Small intestine (tissue), 7 donors: ENCODE data around the gene CFAP300. TPM values are rescaled to one million over a fixed set of nuclear protein-coding genes. Genes with fewer than 3 reads are reported as not detected.

Experiments
- DNase-seq, 2 donors: peaks; one replicate each; pipeline versions ENCODE4 v3.0.0 to v3.0.0-alpha.2; 2013
- FAIRE-seq: peaks from 2 replicates; lab custom pipeline; 2012; peaks lifted over from hg19 to GRCh38; lab: Jason Lieb, UNC
- H3K27ac ChIP-seq, 3 donors: one replicate each; pipeline ENCODE4 v1.5.1; 2013; ENCODE audit warnings: low read length in 2 of 3, mild to moderate bottlenecking in 2 of 3, control low read depth in 1 of 3, inconsistent platforms in 1 of 3, low read depth in 1 of 3, moderate library complexity in 1 of 3
- H3K27me3 ChIP-seq, 3 donors: one replicate each; pipeline ENCODE4 v1.6.1; 2013; ENCODE audit warnings: low read length in 3 of 3, inconsistent platforms in 1 of 3; ENCODE audit not compliant: control insufficient read depth in 3 of 3, insufficient read depth in 3 of 3
- H3K36me3 ChIP-seq, 3 donors: one replicate each; pipeline ENCODE4 v1.6.1; 2013; ENCODE audit warnings: low read length in 3 of 3, inconsistent platforms in 1 of 3, low read depth in 1 of 3, mild to moderate bottlenecking in 1 of 3, moderate library complexity in 1 of 3; ENCODE audit not compliant: control insufficient read depth in 3 of 3, insufficient read depth in 2 of 3
- H3K4me1 ChIP-seq, 3 donors: one replicate each; pipeline ENCODE4 v1.6.1; 2013; ENCODE audit warnings: low read length in 2 of 3, inconsistent platforms in 1 of 3, low read depth in 1 of 3, mild to moderate bottlenecking in 1 of 3, moderate library complexity in 1 of 3; ENCODE audit not compliant: control insufficient read depth in 3 of 3, insufficient read depth in 2 of 3
- H3K4me3 ChIP-seq, 3 donors: one replicate each; pipeline ENCODE4 v1.5.1; 2013; ENCODE audit warnings: low read length in 3 of 3, control low read depth in 1 of 3, inconsistent platforms in 1 of 3, low read depth in 1 of 3, mild to moderate bottlenecking in 1 of 3, moderate library complexity in 1 of 3
- H3K9me3 ChIP-seq, 2 donors: one replicate each; pipeline ENCODE4 v1.6.1; 2013; ENCODE audit warnings: low read depth in 1 of 2, low read length in 1 of 2; ENCODE audit not compliant: control insufficient read depth in 2 of 2, insufficient read depth in 1 of 2
- WGBS, 3 donors: extraction: QIAGEN DNeasy Blood & Tissue Kit; methylation state at CpG; one replicate each; pipeline ENCODE4 v1.1.7; 2013; 5-methylcytosine and 5-hydroxymethylcytosine counted together
- polyA plus RNA-seq, 4 donors: library from polyadenylated mRNA; stranded (reverse) in 3 of 4; unstranded in 1 of 4; fragments of 200-250 nt in 3 of 4; fragments of 120-200 nt in 1 of 4; gene quantifications; one replicate each; pipeline versions ENCODE4 v1.2.1 to v1.2.3, GENCODE V29; 2013
- donor health status: healthy with polysubstance abuse.
- donor health status: control.
- donor health status: control.
- donor health status: Bipolar disorder and iron deficiency.
- donor health status: healthy.

CFAP300 gene
- polyA plus RNA-seq, 4 donors: 0.63 to 2.5 (median 1.3) TPM; not detected in 1

- no peaks in the 10 kb centered on the region for H3K4me1 ChIP-seq
- no peak overlapping the region for H3K27ac ChIP-seq
- DNase-seq (no peak), FAIRE-seq (no peak)
- no peak overlapping the region for H3K4me3 ChIP-seq
- no peaks in the 10 kb centered on the region for H3K27me3 ChIP-seq
- 32 to 40% (median 37%) methylated on average over 2 of the region's 2 CpGs for WGBS, 3 donors
- no peaks in the 10 kb centered on the region for H3K36me3 ChIP-seq
- H3K9me3 ChIP-seq: no peaks in the 10 kb centered on the region
Measured at GRCh38 chr11:102061276-102061675, 14.0 kb downstream of the CFAP300 start.

GRCh38 chr11:102062106-102062505 is 14.9 kb downstream of the CFAP300 start:
- Histone ChIP-seq H3K4me1 (no peaks in the 10 kb centered on the region), H3K27ac (no peak overlapping the region), H3K9me3 (no peaks in the 10 kb centered on the region), H3K4me3 (no peak overlapping the region), H3K36me3 (no peaks in the 10 kb centered on the region), H3K27me3 (no peaks in the 10 kb centered on the region)
- FAIRE-seq (no peak), DNase-seq (no peak)
- WGBS, 3 donors: 89 to 93% (median 92%) methylated on average over 2 of the region's 2 CpGs

- no peak for DNase-seq
- Histone ChIP-seq H3K27me3 (no peaks in the 10 kb centered on the region), H3K9me3 (no peaks in the 10 kb centered on the region), H3K4me1 (no peaks in the 10 kb centered on the region), H3K27ac (no peak overlapping the region), H3K36me3 (no peaks in the 10 kb centered on the region), H3K4me3 (no peak overlapping the region)
- 82 to 93% (median 88%) methylated on average over 2 of the region's 2 CpGs for WGBS, 3 donors
- FAIRE-seq: no peak
Measured at GRCh38 chr11:102064316-102064715, 17.1 kb downstream of the CFAP300 start.

GRCh38 chr11:102070766-102071165 is 23.5 kb downstream of the CFAP300 start:
- peaks cover 4 to 22% of the 10 kb centered on the region in 2 donors for H3K9me3 ChIP-seq
- H3K4me3 ChIP-seq: no peak overlapping the region
- DNase-seq (no peak), FAIRE-seq (no peak)
- no peaks in the 10 kb centered on the region for H3K4me1 ChIP-seq
- WGBS, 3 donors: 0 to 52% (median 8%) methylated on average over 1 of the region's 1 CpG
- no peaks in the 10 kb centered on the region for H3K36me3 ChIP-seq
- H3K27ac ChIP-seq: no peak overlapping the region
- H3K27me3 ChIP-seq: no peaks in the 10 kb centered on the region

GRCh38 chr11:102071497-102072472 is 24.5 kb downstream of the CFAP300 start:
- Histone ChIP-seq H3K4me3 (no peak overlapping the region), H3K4me1 (no peaks in the 10 kb centered on the region), H3K36me3 (no peaks in the 10 kb centered on the region), H3K27ac (no peak overlapping the region), H3K27me3 (no peaks in the 10 kb centered on the region), H3K9me3 (peaks cover 4 to 22% of the 10 kb centered on the region in 2 donors)
- DNase-seq (no peak), FAIRE-seq (no peak)
- WGBS, 3 donors: 81 to 89% (median 88%) methylated on average over 1 of the region's 1 CpG

- DNase-seq: no peak
- no peak for FAIRE-seq
Measured at GRCh38 chr11:102073253-102073652, 26.0 kb downstream of the CFAP300 start.

GRCh38 chr11:102079625-102080024 is 32.4 kb downstream of the CFAP300 start:
- no peak for FAIRE-seq
- no peak overlapping the region for H3K4me3 ChIP-seq

More at GRCh38 chr11:102073253-102073652, 26.0 kb downstream of the CFAP300 start:
- Histone ChIP-seq H3K36me3 (no peaks in the 10 kb centered on the region), H3K27ac (no peak overlapping the region), H3K27me3 (no peaks in the 10 kb centered on the region), H3K4me1 (no peaks in the 10 kb centered on the region), H3K4me3 (no peak overlapping the region), H3K9me3 (peaks cover 4 to 22% of the 10 kb centered on the region in 2 donors)
- 87 to 88% (median 88%) methylated on average over 2 of the region's 2 CpGs for WGBS, 3 donors

GRCh38 chr11:102081313-102081712 is 34.1 kb downstream of the CFAP300 start:
- H3K27ac ChIP-seq: no peak overlapping the region
- no peaks in the 10 kb centered on the region for H3K9me3 ChIP-seq
- no peaks in the 10 kb centered on the region for H3K36me3 ChIP-seq
- no peaks in the 10 kb centered on the region for H3K4me1 ChIP-seq
- no peak for DNase-seq
- no peak overlapping the region for H3K4me3 ChIP-seq
- FAIRE-seq: no peak
- H3K27me3 ChIP-seq: no peaks in the 10 kb centered on the region
- WGBS, 3 donors: 91 to 94% (median 94%) methylated on average over 7 of the region's 7 CpGs

More at GRCh38 chr11:102079625-102080024, 32.4 kb downstream of the CFAP300 start:
- Histone ChIP-seq H3K36me3 (no peaks in the 10 kb centered on the region), H3K4me1 (no peaks in the 10 kb centered on the region), H3K27ac (no peak overlapping the region), H3K27me3 (no peaks in the 10 kb centered on the region), H3K9me3 (no peaks in the 10 kb centered on the region)
- no peak for DNase-seq
